Right lobe of liver (tissue), 4 donors: ENCODE results near the gene ADGRV1.

Source experiments
- POLR2A ChIP-seq: fragments of 450-650 bp; IDR thresholded peaks from one replicate; pipeline ENCODE4 v1.6.1; 2017; ENCODE audit warnings: antibody characterized with exemption, mild to moderate bottlenecking
- TF ChIP-seq, protein P1 (sequence below), 4 donors: fragments of 200-600 bp in 3 of 4; fragments of 450-650 bp in 1 of 4; IDR thresholded peaks; one replicate each; pipeline versions ENCODE4 v1.5.1 to v1.8.0; 2016 to 2022; ENCODE audit warnings: antibody characterized with exemption in 4 of 4, mild to moderate bottlenecking in 2 of 4
- donor health status: DM: no; HTN: no; CAD: no.
- donor health status: DM: no; HTN: no; CAD: no.
- donor health status: DM: no; HTN: yes; CAD: no.

DNA sequence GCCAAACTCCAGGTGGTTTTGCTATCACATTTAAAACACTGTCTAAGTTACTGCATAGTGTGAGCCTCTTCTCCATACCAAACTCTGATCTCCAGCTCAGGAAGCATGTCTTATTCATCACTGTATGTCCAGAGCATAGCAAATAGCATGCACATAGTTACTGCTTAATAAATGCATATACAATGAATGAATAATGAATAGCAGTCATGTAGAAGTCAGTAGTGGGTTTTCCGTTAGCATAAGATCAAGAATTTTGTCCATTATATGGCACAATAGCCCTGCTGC, 495.1 kb downstream of the ADGRV1 start:
- TF ChIP-seq, protein P1, sequence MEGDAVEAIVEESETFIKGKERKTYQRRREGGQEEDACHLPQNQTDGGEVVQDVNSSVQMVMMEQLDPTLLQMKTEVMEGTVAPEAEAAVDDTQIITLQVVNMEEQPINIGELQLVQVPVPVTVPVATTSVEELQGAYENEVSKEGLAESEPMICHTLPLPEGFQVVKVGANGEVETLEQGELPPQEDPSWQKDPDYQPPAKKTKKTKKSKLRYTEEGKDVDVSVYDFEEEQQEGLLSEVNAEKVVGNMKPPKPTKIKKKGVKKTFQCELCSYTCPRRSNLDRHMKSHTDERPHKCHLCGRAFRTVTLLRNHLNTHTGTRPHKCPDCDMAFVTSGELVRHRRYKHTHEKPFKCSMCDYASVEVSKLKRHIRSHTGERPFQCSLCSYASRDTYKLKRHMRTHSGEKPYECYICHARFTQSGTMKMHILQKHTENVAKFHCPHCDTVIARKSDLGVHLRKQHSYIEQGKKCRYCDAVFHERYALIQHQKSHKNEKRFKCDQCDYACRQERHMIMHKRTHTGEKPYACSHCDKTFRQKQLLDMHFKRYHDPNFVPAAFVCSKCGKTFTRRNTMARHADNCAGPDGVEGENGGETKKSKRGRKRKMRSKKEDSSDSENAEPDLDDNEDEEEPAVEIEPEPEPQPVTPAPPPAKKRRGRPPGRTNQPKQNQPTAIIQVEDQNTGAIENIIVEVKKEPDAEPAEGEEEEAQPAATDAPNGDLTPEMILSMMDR (IDR thresholded peaks at IDR 0.05): no peak
- no peak for TF ChIP-seq POLR2A
